Effector memory CD4-positive, alpha-beta T cell (primary cell): ENCODE results near the gene BBX.

Source experiments
- DNase-seq, 3 donors: peaks; one replicate each; pipeline ENCODE4 v3.0.0-alpha.2; 2020
- H3K27ac ChIP-seq: 2 replicates; pipeline ENCODE4 v1.7.0; 2013; ENCODE audit warnings: mild to moderate bottlenecking, low read length, moderate library complexity; ENCODE audit not compliant: insufficient read depth, poor library complexity, severe bottlenecking
- H3K27me3 ChIP-seq: replicated peaks from 2 replicates; pipeline ENCODE4 v1.7.0; 2013; ENCODE audit warnings: mild to moderate bottlenecking, low read length; ENCODE audit not compliant: insufficient read depth, control insufficient read depth, poor library complexity, severe bottlenecking
- H3K36me3 ChIP-seq: 2 replicates; pipeline ENCODE4 v1.7.0; 2013; ENCODE audit warnings: mild to moderate bottlenecking, low read length, moderate library complexity; ENCODE audit not compliant: control insufficient read depth, insufficient read depth
- H3K4me1 ChIP-seq: 2 replicates; pipeline ENCODE4 v1.7.0; 2013; ENCODE audit warnings: low read length, mild to moderate bottlenecking; ENCODE audit not compliant: control insufficient read depth, insufficient read depth, poor library complexity, severe bottlenecking
- H3K4me3 ChIP-seq: 2 replicates; pipeline ENCODE4 v1.7.0; 2013; ENCODE audit warnings: low read length, low read depth, mild to moderate bottlenecking; ENCODE audit not compliant: insufficient read depth, poor library complexity, severe bottlenecking
- H3K9me3 ChIP-seq: 2 replicates; pipeline ENCODE4 v1.7.0; 2013; ENCODE audit warnings: mild to moderate bottlenecking, low read length, moderate library complexity; ENCODE audit not compliant: control insufficient read depth

Gene BBX

DNA sequence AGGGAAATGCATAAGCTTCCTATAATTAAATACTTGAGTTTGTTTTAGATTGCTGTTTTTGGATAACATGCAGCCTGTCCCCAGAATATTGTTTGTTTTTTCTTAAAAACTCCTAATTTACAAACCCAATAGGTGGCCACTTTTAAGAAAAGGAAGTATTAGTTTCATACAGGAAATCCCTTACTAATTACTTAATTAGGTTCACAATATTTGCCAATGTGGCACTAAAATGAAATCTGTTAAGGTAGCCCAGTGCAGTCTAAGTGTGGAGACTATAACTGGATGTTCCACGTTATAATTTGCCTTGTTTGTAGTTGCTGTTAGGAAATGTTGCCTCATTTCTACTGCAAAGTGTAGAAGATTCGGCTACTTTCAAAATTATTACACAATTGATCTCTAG, 195.8 kb downstream of the BBX start:
- H3K9me3 ChIP-seq: no peaks in the 10 kb centered on the region
- no peak overlapping the region for H3K27ac ChIP-seq

DNA sequence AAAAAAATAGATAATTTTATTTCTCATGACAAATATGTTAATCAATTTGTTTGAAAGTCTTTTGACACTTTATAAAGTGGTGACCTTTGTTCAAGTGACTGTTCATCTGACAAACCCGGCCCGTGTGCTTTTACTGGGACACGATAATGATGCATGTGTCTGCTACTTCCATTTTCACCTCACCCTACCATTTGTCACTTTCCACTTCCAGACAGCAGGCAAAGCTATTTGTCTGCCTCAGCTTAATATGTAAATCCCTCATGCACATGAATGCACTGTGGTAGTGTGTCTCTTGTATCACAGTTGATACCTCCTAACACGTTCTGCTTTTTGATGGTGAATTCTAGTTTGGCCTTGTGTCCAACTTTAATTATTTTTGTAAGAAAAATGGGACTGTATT, 204.3 kb downstream of the BBX start:
- no peaks in the 10 kb centered on the region for H3K4me1 ChIP-seq

More for the DNA sequence above, 195.8 kb downstream of the BBX start:
- no peak for DNase-seq
- Histone ChIP-seq H3K4me1 (no peaks in the 10 kb centered on the region), H3K27me3 (no peaks in the 10 kb centered on the region), H3K4me3 (no peak overlapping the region), H3K36me3 (peaks cover 18% of the 10 kb centered on the region)

DNA sequence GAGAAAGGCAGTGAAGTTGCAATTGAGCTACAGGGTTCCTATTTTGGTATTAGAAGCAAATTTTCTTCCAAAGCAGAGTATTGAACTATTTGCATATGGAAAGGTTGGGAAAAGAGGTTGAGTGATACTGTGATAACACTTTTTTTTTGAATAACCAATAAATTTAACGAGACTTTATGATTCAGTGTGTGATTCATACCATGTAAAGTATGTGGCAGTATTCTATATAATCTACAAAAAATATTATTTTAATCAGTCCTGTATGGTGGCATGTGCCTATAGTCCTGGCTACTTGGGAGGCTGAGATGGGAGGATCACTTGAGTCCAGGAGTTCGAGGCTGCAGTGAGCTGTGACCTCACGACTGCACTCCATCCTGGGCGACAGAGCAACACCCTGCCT, 206.9 kb downstream of the BBX start:
- Histone ChIP-seq H3K4me3 (no peak overlapping the region), H3K27ac (no peak overlapping the region), H3K9me3 (no peaks in the 10 kb centered on the region), H3K36me3 (peaks cover 25% of the 10 kb centered on the region), H3K4me1 (no peaks in the 10 kb centered on the region), H3K27me3 (no peaks in the 10 kb centered on the region)
- no peak for DNase-seq

More for the DNA sequence above, 204.3 kb downstream of the BBX start:
- Histone ChIP-seq H3K36me3 (peaks cover 18% of the 10 kb centered on the region), H3K9me3 (no peaks in the 10 kb centered on the region), H3K27me3 (no peaks in the 10 kb centered on the region), H3K4me3 (no peak overlapping the region), H3K27ac (no peak overlapping the region)
- no peak for DNase-seq

DNA sequence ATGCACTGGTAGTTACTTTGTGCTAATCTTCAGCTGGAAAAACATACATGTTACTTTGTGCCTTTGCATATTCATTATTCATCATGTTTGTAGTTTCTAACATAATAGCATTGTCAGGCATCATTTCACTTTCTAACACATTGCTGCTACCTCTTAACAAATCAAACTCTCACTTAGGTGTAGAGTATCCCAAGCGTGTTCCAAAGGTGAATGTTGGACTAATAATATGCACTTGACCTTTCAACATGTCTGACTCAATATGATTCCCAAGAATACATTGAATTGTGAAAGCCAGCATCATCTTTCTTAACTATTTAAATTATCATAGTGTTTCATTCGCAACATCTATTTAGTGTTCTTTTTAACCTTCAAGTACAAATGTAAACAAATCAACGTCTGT, 211.6 kb downstream of the BBX start:
- Histone ChIP-seq H3K27me3 (no peaks in the 10 kb centered on the region), H3K4me3 (no peak overlapping the region)
- no peak for DNase-seq

DNA sequence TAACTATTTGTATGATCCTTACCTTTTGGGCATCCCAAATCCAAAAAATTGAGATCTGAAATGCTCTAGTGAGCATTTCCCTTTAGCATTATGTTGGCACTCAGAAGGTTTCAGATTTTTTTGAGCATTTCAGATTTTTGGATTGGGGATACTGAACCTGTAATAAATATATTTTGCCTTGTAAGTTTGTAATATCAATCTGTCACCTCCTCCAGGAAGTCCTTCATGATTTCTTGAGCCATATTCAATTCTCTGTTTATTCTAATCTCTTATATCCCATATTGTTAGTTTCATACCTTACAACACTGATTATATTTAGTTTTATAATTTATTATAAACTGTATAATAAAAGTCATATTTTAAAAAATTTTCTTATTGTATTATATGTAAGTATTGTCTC, 215.2 kb downstream of the BBX start:
- no peak for DNase-seq
- Histone ChIP-seq H3K9me3 (no peaks in the 10 kb centered on the region), H3K27ac (no peak overlapping the region), H3K4me3 (no peak overlapping the region), H3K36me3 (peaks cover 7% of the 10 kb centered on the region), H3K27me3 (no peaks in the 10 kb centered on the region), H3K4me1 (no peaks in the 10 kb centered on the region)

More for the DNA sequence above, 211.6 kb downstream of the BBX start:
- no peaks in the 10 kb centered on the region for H3K9me3 ChIP-seq
- peaks cover 13% of the 10 kb centered on the region for H3K36me3 ChIP-seq
- no peaks in the 10 kb centered on the region for H3K4me1 ChIP-seq
- H3K27ac ChIP-seq: no peak overlapping the region

DNA sequence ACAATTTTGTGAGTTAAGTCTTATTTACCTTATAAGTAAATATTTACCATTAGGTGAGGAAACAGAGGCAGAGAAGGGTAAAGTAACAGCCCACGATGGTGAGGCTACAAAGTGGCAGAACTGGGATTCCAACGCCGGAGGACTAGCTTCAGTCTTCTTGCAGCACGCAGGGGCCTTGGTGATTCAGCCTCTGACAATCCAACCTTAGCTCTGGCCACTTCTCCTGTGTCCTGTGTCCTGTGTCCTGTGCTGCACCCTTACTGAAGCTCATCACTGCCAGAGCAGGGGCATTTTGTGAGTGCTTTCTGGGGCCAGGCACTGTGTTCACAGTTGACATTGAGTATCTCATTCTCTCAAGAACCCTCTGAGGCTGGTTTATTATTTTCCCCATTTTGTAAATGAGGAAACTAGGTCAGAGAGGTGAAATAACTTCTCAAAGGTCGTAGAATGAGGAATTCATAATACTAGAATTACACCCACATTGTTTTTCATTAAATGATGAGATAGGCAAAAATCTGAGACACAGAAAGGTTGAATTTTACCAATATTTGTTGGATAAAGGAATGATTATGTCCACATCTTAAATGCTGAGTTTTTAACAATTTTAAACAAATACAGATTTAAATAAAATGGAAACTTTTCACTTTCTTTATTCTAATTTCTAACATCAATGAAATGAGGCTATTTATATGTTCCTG, 215.9 kb downstream of the BBX start:
- Histone ChIP-seq H3K4me1 (no peaks in the 10 kb centered on the region), H3K27ac (no peak overlapping the region), H3K27me3 (no peaks in the 10 kb centered on the region), H3K9me3 (no peaks in the 10 kb centered on the region), H3K36me3 (peaks cover 4% of the 10 kb centered on the region), H3K4me3 (no peak overlapping the region)
- DNase-seq: no peak

DNA sequence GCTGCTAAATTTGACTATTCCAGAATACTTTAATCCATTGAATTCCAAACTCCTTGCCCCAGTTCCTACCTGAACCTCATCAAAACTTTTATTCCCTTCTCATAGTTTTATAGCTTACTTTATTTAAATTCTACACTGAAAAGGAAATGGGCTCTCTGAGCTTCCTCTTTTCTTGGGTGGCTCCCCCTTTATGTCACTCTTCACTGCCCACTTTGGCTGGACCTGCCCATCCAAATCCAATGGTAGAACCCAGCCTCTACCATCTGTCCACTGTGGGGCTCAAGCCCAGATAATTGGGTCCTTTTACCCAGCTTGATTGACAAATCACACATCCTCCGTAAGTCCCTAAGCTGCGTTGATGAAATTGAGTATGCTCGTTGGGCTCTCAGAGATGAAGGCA, 216.5 kb downstream of the BBX start:
- Histone ChIP-seq H3K27ac (no peak overlapping the region), H3K9me3 (no peaks in the 10 kb centered on the region), H3K4me1 (no peaks in the 10 kb centered on the region), H3K27me3 (no peaks in the 10 kb centered on the region), H3K4me3 (no peak overlapping the region), H3K36me3 (peaks cover 4% of the 10 kb centered on the region)
- no peak for DNase-seq

DNA sequence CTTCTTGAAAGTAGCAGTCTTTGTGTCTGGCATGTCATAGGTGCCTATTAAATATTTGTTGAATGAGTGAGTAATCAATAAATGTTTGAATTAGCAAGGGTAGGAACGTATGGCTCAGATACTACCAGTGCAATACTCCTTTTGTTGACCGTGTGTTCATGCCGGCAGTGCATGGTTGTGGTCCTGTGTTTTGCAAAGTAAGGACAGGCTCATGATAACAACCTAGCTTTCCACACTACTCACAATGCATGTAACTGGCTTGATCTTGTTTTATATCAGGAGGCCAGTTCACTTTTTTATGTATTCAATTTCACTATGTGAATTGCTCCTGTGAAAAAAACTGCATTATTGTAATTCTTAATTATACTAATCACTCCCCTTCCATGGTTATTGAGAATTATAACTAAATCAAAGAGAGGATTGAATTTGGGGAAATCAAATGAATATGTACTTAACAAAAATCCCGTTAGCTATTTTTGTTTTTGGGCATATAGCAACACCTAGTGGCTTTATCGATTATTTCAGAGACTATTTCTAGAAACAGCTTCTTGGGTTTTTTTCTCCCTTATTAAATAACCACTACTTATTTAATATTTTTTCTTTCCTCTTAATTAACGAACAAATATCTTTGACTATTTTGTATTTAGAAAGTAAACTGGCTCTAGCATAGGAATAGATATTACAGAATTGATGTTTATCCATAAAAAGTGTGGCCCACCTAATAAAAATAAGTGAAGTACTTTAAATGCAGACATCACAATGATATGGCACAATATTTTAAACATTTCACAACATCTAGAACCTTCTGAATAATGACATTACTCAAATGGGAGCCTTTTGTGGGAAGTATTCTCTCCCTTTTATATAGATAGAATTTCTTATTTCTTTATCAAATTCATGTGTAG, 218.5 kb downstream of the BBX start:
- H3K4me1 ChIP-seq: no peaks in the 10 kb centered on the region
- H3K9me3 ChIP-seq: no peaks in the 10 kb centered on the region
- peaks cover 8% of the 10 kb centered on the region for H3K36me3 ChIP-seq
- no peaks in the 10 kb centered on the region for H3K27me3 ChIP-seq
- H3K4me3 ChIP-seq: no peak overlapping the region
- no peak for DNase-seq
- no peak overlapping the region for H3K27ac ChIP-seq

DNA sequence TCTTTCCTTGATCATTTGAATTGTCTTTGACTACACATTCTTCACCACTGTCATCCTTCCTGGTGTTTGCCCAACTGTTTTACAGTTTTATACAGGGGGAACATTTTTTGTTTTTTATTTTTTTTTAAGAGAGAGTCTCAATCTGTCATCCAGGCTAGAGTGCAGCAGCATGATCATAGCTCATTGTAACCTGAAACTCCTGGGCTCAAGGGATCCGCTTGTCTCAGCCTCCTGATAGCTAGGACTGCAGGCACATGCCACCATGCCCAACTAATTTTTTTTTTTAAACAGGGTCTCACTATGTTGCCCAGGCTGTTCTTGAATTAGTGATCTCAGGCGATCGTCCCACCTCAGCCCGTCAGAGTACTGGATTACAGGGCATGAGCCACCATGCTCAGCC, 222.6 kb downstream of the BBX start:
- H3K9me3 ChIP-seq: no peaks in the 10 kb centered on the region
- DNase-seq: no peak
- H3K36me3 ChIP-seq: peaks cover 13% of the 10 kb centered on the region
- no peak overlapping the region for H3K4me3 ChIP-seq
- H3K27me3 ChIP-seq: no peaks in the 10 kb centered on the region
- no peak overlapping the region for H3K27ac ChIP-seq
- H3K4me1 ChIP-seq: no peaks in the 10 kb centered on the region
